Activated CD4-positive, CD25-positive, alpha-beta regulatory T cell (primary cell): ENCODE measurements around the gene PDZK1.
"Not testable (repeated sequence)": the region's sequence is repeated elsewhere in the genome, so short reads cannot be mapped to it uniquely, and the experiment has no call there.

Source experiments
- DNase-seq, 4 experiments: peaks; one replicate each; lab custom pipeline; 2025; lab: John Stamatoyannopoulos, UW

Gene PDZK1

DNA sequence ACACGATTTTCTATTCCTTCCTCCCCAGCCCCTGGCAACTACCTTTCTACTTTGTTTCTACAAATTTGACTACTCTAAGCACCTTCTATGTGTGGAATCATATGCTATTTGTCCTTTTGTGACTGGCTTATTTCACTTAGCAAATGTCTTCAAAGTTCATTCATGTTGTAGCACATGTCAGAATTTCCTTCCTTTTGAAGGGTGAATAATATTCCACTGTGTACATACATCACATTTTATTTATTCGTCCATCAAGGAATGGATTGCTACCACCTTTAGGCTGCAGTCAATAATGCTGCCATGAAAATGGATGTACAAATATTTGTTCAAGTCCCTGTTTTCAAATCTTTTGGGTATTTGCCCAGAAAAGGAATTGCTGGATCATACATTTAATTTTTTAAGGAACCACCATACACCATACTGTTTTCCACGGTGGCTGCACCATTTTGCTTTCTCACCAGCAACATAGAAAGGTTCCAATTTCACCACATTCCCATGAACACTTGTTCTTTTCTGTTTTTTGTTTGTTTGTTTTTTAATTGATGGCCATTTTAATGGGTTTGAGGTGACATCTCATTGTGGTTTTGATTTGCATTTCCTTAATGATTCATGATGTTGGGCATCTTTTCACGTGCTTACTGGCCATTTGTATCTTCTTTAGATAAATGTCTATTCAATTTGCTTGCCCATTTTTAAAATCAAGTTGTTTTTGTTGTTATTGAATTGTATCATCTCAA lies 3.3 kb upstream of the PDZK1 start:
- DNase-seq: no peak

DNA sequence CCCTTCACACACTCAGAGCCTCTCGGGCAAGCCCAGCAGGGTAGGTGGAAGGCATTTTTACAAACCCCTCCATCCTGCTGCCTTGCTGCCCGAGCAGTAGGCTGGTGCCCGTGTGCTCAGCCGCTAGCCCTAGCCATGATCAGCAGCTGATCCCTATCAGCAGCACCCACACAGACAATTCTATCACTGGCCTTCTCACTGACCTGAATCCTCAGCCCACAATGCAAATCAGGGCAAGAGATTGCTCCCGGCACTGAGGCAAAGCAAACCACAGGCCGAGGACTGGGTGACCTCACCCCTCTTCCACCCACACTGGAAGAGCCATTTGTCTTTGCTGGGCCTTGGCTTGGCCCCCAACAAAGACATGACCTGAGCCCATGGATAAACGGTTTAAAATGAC lies 895 bp upstream of the PDZK1 start:
- DNase-seq: no peak

DNA sequence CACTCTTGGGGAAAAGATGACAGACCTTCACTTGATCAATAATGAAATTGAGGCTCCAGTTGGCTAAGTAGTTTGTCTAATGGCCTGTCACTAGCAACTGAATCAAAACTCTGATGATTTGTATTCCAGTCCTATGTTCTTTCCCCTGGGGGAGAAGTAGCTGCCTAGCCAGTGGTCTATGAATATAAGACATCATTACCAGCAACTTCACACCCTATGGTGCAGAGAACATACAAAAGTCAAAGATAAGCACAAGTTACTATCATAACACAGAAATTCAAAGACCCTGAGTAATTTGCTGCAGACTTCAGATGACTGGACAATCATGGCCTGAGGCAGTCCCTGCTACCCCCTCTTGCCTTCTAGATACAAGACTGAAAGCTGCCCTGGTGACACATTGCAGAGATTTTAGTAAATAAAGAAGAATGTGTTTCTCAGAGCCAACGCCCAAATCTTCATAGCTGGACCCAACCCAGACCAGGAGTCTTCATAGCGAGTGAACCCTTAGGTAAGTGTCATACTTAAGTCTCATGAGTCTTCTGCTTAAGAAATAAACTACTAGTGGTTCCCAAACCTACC lies 993 bp downstream of the PDZK1 start:
- no peak for DNase-seq

DNA sequence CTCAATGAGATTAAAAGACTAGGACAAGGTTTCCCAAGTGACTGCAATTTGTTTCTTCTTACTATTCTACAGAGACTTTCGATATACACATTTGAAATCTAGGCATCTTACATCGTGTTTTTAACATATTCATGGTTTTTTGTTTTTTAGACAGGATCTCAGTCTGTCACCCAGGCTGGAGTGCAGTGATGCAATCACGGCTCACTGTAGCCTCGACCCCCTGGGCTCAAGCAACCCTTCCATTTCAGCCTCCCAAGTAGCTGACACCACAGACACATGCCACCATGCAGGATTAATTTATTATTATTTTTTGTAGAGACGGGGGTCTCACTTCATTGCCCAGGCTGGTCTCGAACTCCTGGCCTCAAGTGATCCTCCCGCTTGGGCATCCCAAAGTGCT lies 1.5 kb downstream of the PDZK1 start:
- DNase-seq: no peak

DNA sequence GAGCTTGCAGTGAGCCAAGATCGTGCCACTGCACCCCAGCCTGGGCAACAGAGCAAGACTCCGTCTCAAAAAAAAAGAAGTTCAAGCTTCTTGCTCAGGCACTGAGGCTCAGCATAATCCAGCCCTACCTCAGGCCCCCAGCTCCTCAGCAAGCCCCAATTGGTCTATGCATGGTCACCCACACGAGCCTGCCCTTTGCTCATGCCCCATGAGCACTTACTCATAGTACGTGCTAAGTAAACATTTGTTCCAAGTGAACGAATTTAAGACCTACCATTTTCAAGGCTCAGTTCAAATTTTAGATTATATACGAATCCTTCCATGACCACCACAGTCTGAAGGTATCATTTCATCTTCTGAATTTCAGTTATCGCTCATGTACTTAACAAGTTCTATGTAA lies 4.3 kb downstream of the PDZK1 start:
- no peak for DNase-seq

- DNase-seq: no peak
Observed at GRCh38 chr1:145702052-145702451, 5.1 kb downstream of the PDZK1 start.

DNA sequence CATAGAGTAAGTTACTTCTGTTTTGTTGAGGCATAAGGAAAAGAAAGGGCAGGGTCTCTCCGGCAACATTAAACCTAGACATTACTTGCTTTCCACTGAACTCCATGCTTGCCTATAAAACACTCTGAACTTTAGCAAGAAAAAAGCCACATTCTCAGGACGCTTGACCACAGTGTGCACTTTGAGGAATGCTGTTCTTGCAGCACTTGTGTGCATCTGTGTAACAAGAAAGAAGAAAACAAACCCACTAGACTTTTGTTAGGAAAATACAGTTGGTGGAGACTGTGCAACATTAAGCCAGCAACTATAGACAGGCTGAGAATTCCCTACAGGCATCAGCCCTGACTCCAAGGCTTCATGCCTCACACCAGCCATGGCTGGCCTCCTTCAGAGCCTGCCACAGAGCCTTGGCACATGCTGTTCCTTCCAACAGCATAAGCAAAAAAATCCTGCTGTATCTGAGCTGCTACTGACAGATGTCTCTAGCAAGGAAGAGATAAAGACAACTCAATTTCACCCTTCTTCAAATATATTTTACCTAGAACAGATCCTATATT lies 5.8 kb downstream of the PDZK1 start:
- DNase-seq: no peak

DNA sequence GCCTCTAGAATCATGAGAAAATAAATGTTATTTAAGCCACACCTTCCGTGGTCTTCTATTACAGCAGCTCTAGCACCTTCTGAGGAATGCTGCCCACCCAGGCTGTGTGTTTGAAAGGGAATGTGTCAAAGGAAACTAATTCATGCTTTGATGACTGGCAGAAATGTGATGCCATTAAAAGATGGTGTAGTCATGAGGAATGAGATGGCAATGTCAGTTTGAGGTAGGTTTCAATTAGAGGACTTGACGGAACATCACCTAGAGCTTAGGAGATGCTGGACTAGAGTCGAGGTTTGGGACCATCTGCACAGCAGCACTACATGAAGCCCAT lies 10.6 kb downstream of the PDZK1 start:
- DNase-seq: no peak

- DNase-seq: no peak
Observed at GRCh38 chr1:145695821-145696629, 11.1 kb downstream of the PDZK1 start.

DNA sequence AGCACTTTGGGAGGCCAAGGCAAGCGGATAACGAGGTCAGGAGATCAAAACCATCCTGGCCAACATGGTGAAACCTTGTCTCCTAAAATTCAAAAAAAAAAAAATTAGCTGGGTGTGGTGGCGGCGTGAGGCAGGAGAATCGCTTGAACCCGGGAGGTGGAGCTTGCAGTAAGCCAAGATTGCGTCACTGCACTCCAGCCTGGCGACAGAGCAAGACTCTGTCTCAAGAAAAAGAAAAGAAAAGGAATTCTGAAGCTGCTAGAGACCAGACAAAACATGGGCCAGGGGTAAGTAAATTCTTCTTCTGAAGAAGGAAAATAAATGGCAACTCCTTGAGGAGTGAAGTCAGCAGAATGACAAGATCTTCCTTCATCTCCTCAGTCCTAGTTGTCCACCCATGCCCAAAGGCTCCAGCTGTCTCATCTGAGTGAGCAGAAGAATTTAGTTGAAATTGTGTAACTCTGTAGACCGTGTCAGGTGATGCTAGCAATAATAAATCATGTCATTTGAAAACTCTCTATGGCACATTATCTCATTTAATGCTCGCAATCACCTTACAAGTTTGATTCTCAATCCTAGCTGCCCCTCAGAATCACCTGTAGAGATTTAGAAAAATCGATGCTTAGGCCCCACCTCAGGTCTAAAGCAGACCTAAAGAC lies 14.3 kb downstream of the PDZK1 start:
- no peak for DNase-seq

DNA sequence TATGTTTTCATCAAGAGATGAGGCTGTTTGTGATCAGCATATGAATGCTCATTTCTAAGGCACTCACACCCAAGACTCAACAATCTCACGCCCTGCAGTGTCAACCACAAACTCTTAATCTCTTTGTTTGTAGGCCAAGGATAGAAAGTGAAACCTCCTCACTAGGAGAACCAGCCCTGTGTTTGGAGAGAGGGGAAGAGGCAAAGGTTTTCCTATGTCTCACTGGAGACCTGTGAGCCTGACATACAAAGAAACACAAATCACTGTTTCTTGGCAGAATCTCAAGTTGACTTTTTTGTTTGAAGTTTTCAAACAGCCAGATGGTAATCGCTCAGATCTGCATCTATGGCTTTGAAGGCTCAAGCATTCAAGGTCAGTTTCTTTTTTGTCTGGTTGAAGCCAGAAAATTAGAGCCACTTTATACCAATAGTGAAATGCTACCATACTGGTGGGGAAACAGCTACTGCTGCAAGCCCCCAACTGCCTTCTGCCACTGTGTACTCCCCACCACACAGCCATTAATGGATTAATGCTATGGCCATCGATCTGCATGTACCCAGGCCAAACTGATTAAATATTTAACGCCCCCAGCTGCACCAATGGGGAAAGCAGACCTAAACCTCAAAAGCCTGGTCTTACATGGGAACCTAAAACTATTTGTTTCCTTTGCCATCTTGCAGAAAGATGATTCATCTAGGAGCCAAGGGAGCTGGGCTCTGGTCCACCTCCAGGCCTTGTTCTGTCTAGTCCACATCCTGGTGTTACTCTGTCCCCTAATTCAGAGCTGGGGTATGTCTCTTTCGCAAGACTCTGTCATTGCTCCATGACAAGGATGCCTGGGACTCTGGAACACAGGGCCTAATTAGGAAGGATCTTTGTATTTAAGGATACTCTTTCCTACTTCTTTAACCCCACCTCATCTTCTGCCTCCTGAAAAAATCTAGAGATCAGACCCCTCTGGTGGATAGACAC lies 16.3 kb downstream of the PDZK1 start:
- DNase-seq: no peak

- DNase-seq: no peak
Observed at GRCh38 chr1:145689922-145690321, 17.2 kb downstream of the PDZK1 start.

DNA sequence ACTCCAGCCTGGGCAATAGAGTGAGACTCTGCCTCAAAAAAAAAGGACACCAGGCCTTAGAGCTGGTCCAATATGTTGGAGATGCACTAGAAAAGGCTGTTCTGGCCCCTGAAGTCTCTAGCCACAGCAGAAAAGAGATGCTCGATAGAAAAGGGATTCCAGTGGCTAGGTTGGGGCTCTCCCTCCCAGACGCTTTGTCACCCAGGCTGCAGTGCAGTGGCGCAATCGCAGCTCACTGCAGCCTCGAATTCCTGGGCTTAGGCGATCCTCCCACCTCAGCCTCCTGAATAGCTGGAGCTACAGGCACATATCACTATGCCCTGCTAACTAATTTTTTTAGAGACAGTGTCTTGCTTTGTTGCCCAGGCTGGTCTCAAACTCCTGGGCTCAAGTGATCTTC lies 18.2 kb downstream of the PDZK1 start:
- DNase-seq: no peak

DNA sequence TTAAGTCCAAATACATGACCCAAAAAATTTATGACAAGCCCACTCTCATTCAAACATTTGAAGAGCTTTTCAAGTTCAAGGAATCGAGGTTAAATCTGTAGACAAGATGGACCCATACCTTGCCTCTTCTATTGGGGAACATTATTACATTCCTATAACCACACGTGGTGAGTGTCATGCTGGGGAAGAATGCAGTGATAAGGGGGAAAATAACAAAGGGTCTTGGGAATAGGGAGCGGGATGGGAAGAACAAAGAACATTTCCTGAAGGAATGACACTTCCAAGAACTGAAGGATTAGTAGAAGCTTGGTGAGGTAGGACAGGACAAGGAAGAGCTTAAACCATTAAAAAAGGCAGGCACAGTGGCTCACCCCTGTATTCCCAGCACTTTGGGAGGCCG lies 18.8 kb downstream of the PDZK1 start:
- DNase-seq: no peak

GRCh38 chr1:145686078-145686477 lies 21.1 kb downstream of the PDZK1 start:
- DNase-seq: not testable (repeated sequence)

DNA sequence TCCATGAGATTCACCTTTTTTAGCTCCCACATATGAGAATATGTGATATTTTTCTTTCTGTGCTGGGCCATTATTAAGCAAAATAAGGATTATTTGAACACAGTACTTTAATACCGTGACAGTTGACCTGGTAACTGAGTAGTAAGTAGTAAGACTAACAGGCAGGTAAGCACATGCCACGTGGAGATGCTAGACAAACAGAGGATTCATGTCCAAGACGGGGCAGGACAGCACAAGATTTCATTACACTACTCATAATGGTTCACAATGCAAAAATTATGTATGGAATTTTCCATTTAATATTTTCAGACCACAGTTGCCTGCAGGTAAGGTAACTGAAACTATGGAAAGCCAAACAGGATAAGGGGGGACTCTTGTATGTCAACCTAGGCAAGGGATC lies 22.3 kb downstream of the PDZK1 start:
- not testable (repeated sequence) for DNase-seq

DNA sequence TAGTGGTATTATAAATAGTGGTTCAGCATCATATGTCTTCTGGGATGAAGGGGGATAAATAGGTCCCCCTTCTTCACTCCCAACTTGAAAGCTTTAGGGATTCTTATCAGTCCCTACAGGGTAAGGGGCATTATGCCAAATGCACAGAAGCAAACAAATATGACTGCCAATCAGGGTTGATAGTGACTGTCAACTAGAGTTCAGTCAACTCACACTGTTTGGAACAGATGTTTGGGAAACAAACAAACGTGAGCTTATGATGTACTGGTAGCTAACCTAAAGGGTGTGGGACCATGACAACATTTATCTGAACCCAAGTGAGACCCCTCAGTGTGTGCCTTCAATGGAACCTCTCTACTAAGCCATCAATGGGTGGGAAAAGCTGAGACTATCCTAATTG lies 34.0 kb downstream of the PDZK1 start:
- not testable (repeated sequence) for DNase-seq

GRCh38 chr1:145670995-145671745 lies 36.0 kb downstream of the PDZK1 start:
- not testable (repeated sequence) for DNase-seq

GRCh38 chr1:145665015-145665414 lies 42.2 kb downstream of the PDZK1 start:
- DNase-seq: not testable (repeated sequence)

DNA sequence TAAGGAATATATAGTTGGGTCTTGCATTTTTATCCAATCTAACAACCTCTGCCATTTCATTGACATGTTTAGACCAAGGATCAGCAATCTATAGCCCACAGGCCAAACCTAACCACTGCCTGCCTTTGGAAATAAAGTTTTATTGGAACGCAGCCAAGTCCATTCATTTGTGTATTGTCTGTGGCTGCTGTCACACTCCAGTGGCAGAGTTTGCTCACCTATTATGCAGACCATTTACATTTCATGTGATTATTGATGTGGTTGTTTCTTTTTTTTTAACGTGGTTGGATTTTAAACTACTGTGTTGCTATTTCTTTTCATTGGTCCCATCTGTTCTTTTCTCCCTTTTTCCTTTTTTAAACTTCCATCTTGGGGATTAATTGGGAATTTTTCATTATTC lies 44.7 kb downstream of the PDZK1 start:
- not testable (repeated sequence) for DNase-seq
